ENCODE measurements around the gene MDFI. TPM values are rescaled to one million over a fixed set of nuclear protein-coding genes. Genes with fewer than 3 reads are reported as not detected.

MDFI gene
- total RNA-seq (2014; rRNA removed; shearing (Covaris generic)): 0.36 and 1.5 TPM in 2 replicates

GRCh38 chr6:41638002-41638934 lies at the start of gene MDFI:
TSS of gene MDFI (plus strand) at chr6:41638468. CDS start at chr6:41638750, 282 bp downstream.
- DNase-seq (ENCODE audit: low spot score): no peak

GRCh38 chr6:41589223-41589622 lies 49.0 kb upstream of the MDFI start:
- no peak for DNase-seq (ENCODE audit: low spot score)

GRCh38 chr6:41589636-41590622 lies 48.3 kb upstream of the MDFI start:
- DNase-seq (ENCODE audit: low spot score): no peak

- no peak for DNase-seq (ENCODE audit: low spot score)
Observed at GRCh38 chr6:41591122-41591521, 47.1 kb upstream of the MDFI start.

GRCh38 chr6:41591859-41592502 lies 46.3 kb upstream of the MDFI start:
- DNase-seq (ENCODE audit: low spot score): peak; percentile 87

GRCh38 chr6:41593406-41593805 lies 44.9 kb upstream of the MDFI start:
- DNase-seq (ENCODE audit: low spot score): no peak

- no peak for DNase-seq (ENCODE audit: low spot score)
Observed at GRCh38 chr6:41593839-41594238, 44.4 kb upstream of the MDFI start.

GRCh38 chr6:41594326-41594725 lies 43.9 kb upstream of the MDFI start:
- DNase-seq (ENCODE audit: low spot score): no peak

- DNase-seq (ENCODE audit: low spot score): no peak
Observed at GRCh38 chr6:41594766-41595165, 43.5 kb upstream of the MDFI start.

- DNase-seq (ENCODE audit: low spot score): no peak
Observed at GRCh38 chr6:41595166-41595565, 43.1 kb upstream of the MDFI start.

GRCh38 chr6:41596096-41596685 lies 42.1 kb upstream of the MDFI start:
- DNase-seq (ENCODE audit: low spot score): no peak

- DNase-seq (ENCODE audit: low spot score): no peak
Observed at GRCh38 chr6:41596807-41597206, 41.5 kb upstream of the MDFI start.

- DNase-seq (ENCODE audit: low spot score): no peak
Observed at GRCh38 chr6:41597246-41598000, 40.8 kb upstream of the MDFI start.

GRCh38 chr6:41598670-41599014 lies 39.6 kb upstream of the MDFI start:
- DNase-seq (ENCODE audit: low spot score): no peak

GRCh38 chr6:41599015-41599851 lies 39.0 kb upstream of the MDFI start:
- no peak for DNase-seq (ENCODE audit: low spot score)

GRCh38 chr6:41599852-41600445 lies 38.3 kb upstream of the MDFI start:
- DNase-seq (ENCODE audit: low spot score): no peak

GRCh38 chr6:41600499-41601247 lies 37.6 kb upstream of the MDFI start:
- no peak for DNase-seq (ENCODE audit: low spot score)

GRCh38 chr6:41601248-41601549 lies 37.1 kb upstream of the MDFI start:
- DNase-seq (ENCODE audit: low spot score): no peak

- no peak for DNase-seq (ENCODE audit: low spot score)
Observed at GRCh38 chr6:41602422-41602743, 35.9 kb upstream of the MDFI start.

All from HT-29 (cell line).